Keratinocyte (primary cell): ENCODE measurements around the gene ZFPM1. TPM values are rescaled to one million over a fixed set of nuclear protein-coding genes. Genes with fewer than 3 reads are reported as not detected.

Source experiments
- DNase-seq: peaks from one replicate; pipeline ENCODE4 v3.0.0-alpha.2; 2011; ENCODE audit warnings: low read depth, missing footprints, low spot score
- FAIRE-seq: peaks from 2 replicates; lab custom pipeline; 2011; peaks lifted over from hg19 to GRCh38; lab: Jason Lieb, UNC
- H2AFZ ChIP-seq: 2 replicates; pipeline ENCODE4 v1.6.0; 2012; ENCODE audit warnings: low read length, control low read depth, inconsistent platforms; ENCODE audit not compliant: control insufficient read depth
- H3K27ac ChIP-seq: 2 replicates; pipeline ENCODE4 v1.5.1; 2011; ENCODE audit warnings: low read length; ENCODE audit not compliant: control insufficient read depth, insufficient read depth
- H3K27me3 ChIP-seq: 3 replicates; pipeline ENCODE4 v1.6.0; 2011; ENCODE audit warnings: low read length; ENCODE audit not compliant: control insufficient read depth, insufficient read depth; ENCODE audit errors: extremely low read depth
- H3K36me3 ChIP-seq, 2 experiments: 2 replicates in 1 of 2; 3 replicates in 1 of 2; pipeline ENCODE4 v1.5.1; 2011; ENCODE audit warnings: low read length in 2 of 2, mild to moderate bottlenecking in 1 of 2; ENCODE audit not compliant: control insufficient read depth in 2 of 2, insufficient read depth in 2 of 2; ENCODE audit errors: extremely low read depth in 1 of 2
- H3K4me1 ChIP-seq: 3 replicates; pipeline ENCODE4 v1.5.1; 2011; ENCODE audit warnings: low read length; ENCODE audit not compliant: control insufficient read depth, insufficient read depth; ENCODE audit errors: extremely low read depth
- H3K4me2 ChIP-seq: 3 replicates; pipeline ENCODE4 v1.6.0; 2011; ENCODE audit warnings: low read depth, low read length; ENCODE audit not compliant: control insufficient read depth, insufficient read depth; ENCODE audit errors: extremely low read depth
- H3K4me3 ChIP-seq, 3 experiments: fragments of 200-600 bp in 1 of 3; sonication (generic) in 1 of 3; 2 replicates in 2 of 3; 3 replicates in 1 of 3; pipeline ENCODE4 v1.5.1; 2011 to 2016; ENCODE audit warnings: low read length in 3 of 3, mild to moderate bottlenecking in 3 of 3, control low read depth in 2 of 3, inconsistent platforms in 1 of 3, low read depth in 1 of 3, mixed read lengths in 1 of 3, mixed run types in 1 of 3, moderate library complexity in 1 of 3; ENCODE audit not compliant: control insufficient read depth in 2 of 3, insufficient read depth in 2 of 3; ENCODE audit errors: extremely low read depth in 1 of 3
- H3K79me2 ChIP-seq: 2 replicates; pipeline ENCODE4 v1.6.0; 2012; ENCODE audit warnings: low read length; ENCODE audit not compliant: control insufficient read depth, insufficient read depth
- H3K9ac ChIP-seq: 3 replicates; pipeline ENCODE4 v1.6.0; 2011; ENCODE audit warnings: low read length; ENCODE audit not compliant: control insufficient read depth, insufficient read depth; ENCODE audit errors: extremely low read depth
- H3K9me1 ChIP-seq: 3 replicates; pipeline ENCODE4 v1.6.0; 2011; ENCODE audit warnings: low read length; ENCODE audit not compliant: control insufficient read depth, insufficient read depth; ENCODE audit errors: extremely low read depth
- H3K9me3 ChIP-seq: 2 replicates; pipeline ENCODE4 v1.5.1; 2012; ENCODE audit warnings: low read depth, low read length; ENCODE audit not compliant: control insufficient read depth
- H4K20me1 ChIP-seq: 3 replicates; pipeline ENCODE4 v1.6.0; 2011; ENCODE audit warnings: low read length; ENCODE audit not compliant: control insufficient read depth, insufficient read depth; ENCODE audit errors: extremely low read depth
- CTCF ChIP-seq, 3 experiments: IDR thresholded peaks in 1 of 3; conservative IDR thresholded peaks in 1 of 3; optimal IDR thresholded peaks in 1 of 3; 2 replicates in 2 of 3; 3 replicates in 1 of 3; pipeline versions ENCODE3 to v1.5.1; 2011; ENCODE audit warnings: low read length in 3 of 3, mild to moderate bottlenecking in 3 of 3, moderate library complexity in 2 of 3, control low read depth in 1 of 3, inconsistent platforms in 1 of 3; ENCODE audit not compliant: insufficient read depth in 2 of 3; ENCODE audit errors: extremely low read depth in 1 of 3
- EZH2 ChIP-seq: IDR thresholded peaks from one replicate; pipeline ENCODE4 v1.6.1; 2012; ENCODE audit warnings: inconsistent platforms, mild to moderate bottlenecking, low read length, moderate library complexity
- dilution Hi-C: fragments of 300-500 bp; cut with MboI; formaldehyde crosslinking; loops from one replicate; pipeline ENCODE4 v1.7.0; 2020; ENCODE audit warnings: low sequenced_read_pairs; ENCODE audit not compliant: extremely low pct_ligation_motif_present
- polyA plus RNA-seq, 5 experiments: library from polyadenylated mRNA; depleted of rRNA in 3 of 5; stranded (reverse) in 3 of 5; stranded (forward) in 1 of 5; unstranded in 1 of 5; fragments of >200 nt; gene quantifications; 1 replicate in 1 of 5; 2 replicates in 3 of 5; 3 replicates in 1 of 5; pipeline versions ENCODE4 v1.2.1 to v1.2.3, GENCODE V29; 2011 to 2012; ENCODE audit warnings: missing spikeins in 2 of 5, low read depth in 1 of 5, low replicate concordance in 1 of 5

The ZFPM1 gene
- polyA plus RNA-seq, 1 donor (not counting 4 experiments of a cell fraction or from before 2014, with no cell fraction given): 0.42 TPM

DNA sequence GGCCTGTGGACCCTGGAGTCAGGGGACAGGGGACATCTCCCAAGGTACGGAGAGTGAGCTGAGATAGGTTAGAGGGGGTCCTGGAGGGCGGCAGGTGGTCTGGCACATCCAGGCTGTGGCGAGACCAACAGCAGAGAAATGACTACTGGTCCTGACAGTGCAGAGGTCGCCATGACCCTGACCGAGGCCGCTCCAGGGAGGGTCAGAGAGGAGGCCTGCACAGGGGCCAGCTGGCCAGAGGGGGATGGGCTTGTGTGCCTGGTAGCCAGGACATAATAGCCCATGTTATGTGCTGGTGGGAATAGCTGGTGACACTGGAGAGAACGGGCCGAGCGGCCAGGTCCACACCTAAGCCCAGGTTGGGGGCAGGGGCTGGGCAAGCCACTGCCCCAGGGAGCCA, 76.5 kb downstream of the ZFPM1 start:
- Histone ChIP-seq H3K27ac (no peak overlapping the region), H3K4me3 (no peak overlapping the region), H2AFZ (no peak overlapping the region), H3K27me3 (no peaks in the 10 kb centered on the region), H3K9me3 (no peaks in the 10 kb centered on the region), H3K9ac (no peak overlapping the region), H3K36me3 (peaks cover 0 to 4% of the 10 kb centered on the region in 2 experiments), H4K20me1 (no peaks in the 10 kb centered on the region), H3K9me1 (no peaks in the 10 kb centered on the region), H3K4me1 (no peaks in the 10 kb centered on the region), H3K79me2 (no peaks in the 10 kb centered on the region), H3K4me2 (no peak overlapping the region)
- DNase-seq: no peak
- no peak for FAIRE-seq
- TF ChIP-seq EZH2: no peak
- TF ChIP-seq CTCF (optimal IDR thresholded peaks at IDR 0.05 in 1 of 3, IDR thresholded peaks at IDR 0.05 in 1 of 3, conservative IDR thresholded peaks at IDR 0.05 in 1 of 3; ENCODE audit: extremely low read depth in 1 of 3, insufficient read depth in 2 of 3, low read length in 3 of 3): no peak
- dilution Hi-C loops: no loop called here

GRCh38 chr16:88530051-88530857, 77.2 kb downstream of the ZFPM1 start:
- H3K4me1 ChIP-seq: peaks cover 5% of the 10 kb centered on the region
- H3K27me3 ChIP-seq: no peaks in the 10 kb centered on the region
- TF ChIP-seq EZH2: no peak
- no peak for TF ChIP-seq CTCF (optimal IDR thresholded peaks at IDR 0.05 in 1 of 3, IDR thresholded peaks at IDR 0.05 in 1 of 3, conservative IDR thresholded peaks at IDR 0.05 in 1 of 3; ENCODE audit: extremely low read depth in 1 of 3, insufficient read depth in 2 of 3, low read length in 3 of 3)
- DNase-seq: no peak
- H3K9me1 ChIP-seq: no peaks in the 10 kb centered on the region
- H3K36me3 ChIP-seq: peaks cover 0 to 4% of the 10 kb centered on the region in 2 experiments
- no peak overlapping the region for H3K4me2 ChIP-seq
- no peak overlapping the region for H3K27ac ChIP-seq
- no peak overlapping the region for H2AFZ ChIP-seq
- H3K4me3 ChIP-seq: no peak overlapping the region
- FAIRE-seq: no peak
- no peaks in the 10 kb centered on the region for H4K20me1 ChIP-seq
- dilution Hi-C loops: no loop called here
- H3K79me2 ChIP-seq: peaks cover 2% of the 10 kb centered on the region
- no peaks in the 10 kb centered on the region for H3K9me3 ChIP-seq
- H3K9ac ChIP-seq: no peak overlapping the region
